ENCODE measurements around the gene GLYAT.
"Not testable (repeated sequence)": the region's sequence is repeated elsewhere in the genome, so short reads cannot be mapped to it uniquely, and the experiment has no call there.

The GLYAT gene

GRCh38 chr11:58677536-58677935 lies 54.2 kb downstream of the GLYAT start:
- not testable (repeated sequence) for DNase-seq (ENCODE audit: low read depth)

GRCh38 chr11:58676563-58677135 lies 55.1 kb downstream of the GLYAT start:
- no peak for DNase-seq (ENCODE audit: low read depth)

GRCh38 chr11:58675334-58676155 lies 56.2 kb downstream of the GLYAT start:
- DNase-seq (ENCODE audit: low read depth), result peak; percentile 71

GRCh38 chr11:58674609-58675008 lies 57.1 kb downstream of the GLYAT start:
- no peak for DNase-seq (ENCODE audit: low read depth)

GRCh38 chr11:58671983-58672633 lies 59.6 kb downstream of the GLYAT start:
- DNase-seq (ENCODE audit: low read depth), result no peak

- no peak for DNase-seq (ENCODE audit: low read depth)
Observed at GRCh38 chr11:58659910-58660570, 71.7 kb downstream of the GLYAT start.

- DNase-seq (ENCODE audit: low read depth), result no peak
Observed at GRCh38 chr11:58659404-58659803, 72.3 kb downstream of the GLYAT start.
